Upper lobe of left lung (tissue), 6 donors: ENCODE results near the gene ARFRP1. TPM values are rescaled to one million over a fixed set of nuclear protein-coding genes. Genes with fewer than 3 reads are reported as not detected.

Source experiments
- ATAC-seq, 2 donors: fragments of 200-7000 bp; cut with Tn5 transposase; one replicate each; pipeline ENCODE4 v1.9.1; 2022; ENCODE audit warnings: mild to moderate bottlenecking in 2 of 2, moderate library complexity in 2 of 2; ENCODE audit not compliant: low FRiP score in 2 of 2
- DNase-seq, 2 donors: peaks; one replicate each; pipeline ENCODE4 v3.0.0-alpha.2; 2019 to 2020
- H3K27ac ChIP-seq, 4 donors: fragments of 200-600 bp; sonication (generic); one replicate each; pipeline ENCODE4 v1.5.1; 2016 to 2019
- H3K27me3 ChIP-seq, 4 donors: fragments of 200-600 bp; sonication (generic); one replicate each; pipeline ENCODE4 v1.5.1; 2017 to 2019
- H3K36me3 ChIP-seq, 4 donors: fragments of 200-600 bp; sonication (generic); one replicate each; pipeline ENCODE4 v1.5.1; 2016 to 2019
- H3K4me1 ChIP-seq, 4 donors: fragments of 200-600 bp; sonication (generic); one replicate each; pipeline ENCODE4 v1.5.1; 2018 to 2019
- H3K4me3 ChIP-seq, 4 donors: fragments of 200-600 bp; sonication (generic); one replicate each; pipeline ENCODE4 v1.5.1; 2017 to 2019; ENCODE audit warnings: mild to moderate bottlenecking in 2 of 4, moderate library complexity in 1 of 4
- H3K9me3 ChIP-seq, 4 donors: fragments of 200-600 bp; sonication (generic); one replicate each; pipeline ENCODE4 v1.5.1; 2018 to 2019
- EP300 ChIP-seq, 4 donors: sonication (generic); formaldehyde crosslinking; IDR thresholded peaks; one replicate each; pipeline ENCODE4 v1.5.1; 2017; ENCODE audit warnings: antibody characterized with exemption in 4 of 4, control low read depth in 2 of 4
- POLR2A ChIP-seq, 4 donors: fragments of 450-650 bp; IDR thresholded peaks; one replicate each; pipeline ENCODE4 v1.5.1; 2016 to 2017; ENCODE audit warnings: antibody characterized with exemption in 4 of 4, mild to moderate bottlenecking in 2 of 4
- POLR2AphosphoS5 ChIP-seq, 2 donors: sonication (generic); formaldehyde crosslinking; IDR thresholded peaks; one replicate each; pipeline ENCODE4 v1.5.1; 2017; ENCODE audit warnings: antibody characterized with exemption in 2 of 2
- WGBS, 2 donors: methylation state at CpG; one replicate each; pipeline ENCODE4 v1.1.5; 2017 to 2018; 5-methylcytosine and 5-hydroxymethylcytosine counted together
- total RNA-seq, 6 donors: library from RNA; depleted of rRNA in 4 of 6; stranded (reverse); fragments of >200 nt in 4 of 6; gene quantifications; one replicate each; pipeline versions ENCODE4 v1.1.0 to v1.2.1, GENCODE V29; 2016 to 2021
- TF ChIP-seq, protein P1 (sequence below), 6 experiments: fragments of 450-650 bp in 4 of 6; fragments of 200-600 bp in 2 of 6; sonication (generic) in 2 of 6; IDR thresholded peaks; one replicate each; pipeline ENCODE4 v1.5.1; 2016 to 2019; ENCODE audit warnings: antibody characterized with exemption in 6 of 6
- donor health status: DM: no; HTN: no; CAD: no; lungs with moderate emphysema.
- donor health status: DM: no; HTN: yes; CAD: no; lungs with severe emphysema.

The ARFRP1 gene
- total RNA-seq, 6 donors from 2014 or later: 26.8 to 56.4 (median 46.3) TPM

DNA sequence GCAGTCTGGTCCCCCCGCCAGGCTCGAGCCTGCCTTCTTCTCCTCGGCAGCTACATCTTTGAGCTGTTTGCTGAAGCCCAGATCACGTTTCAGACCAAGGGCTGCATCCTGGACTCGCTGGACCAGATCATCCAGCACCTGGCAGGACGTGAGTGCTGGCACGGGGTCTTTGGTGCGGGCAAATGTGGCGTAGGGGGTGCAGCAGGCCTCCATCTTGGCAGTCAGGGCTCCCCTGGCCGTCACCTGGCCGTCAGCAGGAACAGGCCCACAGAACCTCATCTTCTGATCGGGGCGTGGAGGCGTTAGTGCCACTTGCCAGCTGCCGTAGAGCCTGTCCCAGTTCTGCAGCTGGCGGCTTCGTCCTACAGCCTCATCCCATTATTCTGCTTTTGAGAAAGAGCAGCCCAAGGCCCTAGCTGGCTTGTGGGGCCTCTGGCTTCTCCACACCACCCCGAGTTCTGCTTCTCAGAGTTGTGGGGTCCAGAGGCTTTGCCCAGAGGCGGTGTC is 27.9 kb downstream of the ARFRP1 start:
- ATAC-seq: no peak
- Histone ChIP-seq H3K27ac (no peak overlapping the region), H3K36me3 (peaks cover 0 to 51% (median 16%) of the 10 kb centered on the region in 4 donors), H3K27me3 (no peaks in the 10 kb centered on the region), H3K4me1 (peaks cover 0 to 13% (median 3%) of the 10 kb centered on the region in 4 donors), H3K4me3 (no peak overlapping the region), H3K9me3 (no peaks in the 10 kb centered on the region)
- TF ChIP-seq POLR2AphosphoS5 (IDR thresholded peaks at IDR 0.05) (no peak), POLR2A (IDR thresholded peaks at IDR 0.05) (no peak), EP300 (IDR thresholded peaks at IDR 0.05) (no peak)
- TF ChIP-seq, protein P1, sequence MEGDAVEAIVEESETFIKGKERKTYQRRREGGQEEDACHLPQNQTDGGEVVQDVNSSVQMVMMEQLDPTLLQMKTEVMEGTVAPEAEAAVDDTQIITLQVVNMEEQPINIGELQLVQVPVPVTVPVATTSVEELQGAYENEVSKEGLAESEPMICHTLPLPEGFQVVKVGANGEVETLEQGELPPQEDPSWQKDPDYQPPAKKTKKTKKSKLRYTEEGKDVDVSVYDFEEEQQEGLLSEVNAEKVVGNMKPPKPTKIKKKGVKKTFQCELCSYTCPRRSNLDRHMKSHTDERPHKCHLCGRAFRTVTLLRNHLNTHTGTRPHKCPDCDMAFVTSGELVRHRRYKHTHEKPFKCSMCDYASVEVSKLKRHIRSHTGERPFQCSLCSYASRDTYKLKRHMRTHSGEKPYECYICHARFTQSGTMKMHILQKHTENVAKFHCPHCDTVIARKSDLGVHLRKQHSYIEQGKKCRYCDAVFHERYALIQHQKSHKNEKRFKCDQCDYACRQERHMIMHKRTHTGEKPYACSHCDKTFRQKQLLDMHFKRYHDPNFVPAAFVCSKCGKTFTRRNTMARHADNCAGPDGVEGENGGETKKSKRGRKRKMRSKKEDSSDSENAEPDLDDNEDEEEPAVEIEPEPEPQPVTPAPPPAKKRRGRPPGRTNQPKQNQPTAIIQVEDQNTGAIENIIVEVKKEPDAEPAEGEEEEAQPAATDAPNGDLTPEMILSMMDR (IDR thresholded peaks at IDR 0.05): no peak
- DNase-seq: no peak
- 89 to 91% methylated on average over 17 to 19 of the region's 19 CpGs for WGBS, 2 donors

DNA sequence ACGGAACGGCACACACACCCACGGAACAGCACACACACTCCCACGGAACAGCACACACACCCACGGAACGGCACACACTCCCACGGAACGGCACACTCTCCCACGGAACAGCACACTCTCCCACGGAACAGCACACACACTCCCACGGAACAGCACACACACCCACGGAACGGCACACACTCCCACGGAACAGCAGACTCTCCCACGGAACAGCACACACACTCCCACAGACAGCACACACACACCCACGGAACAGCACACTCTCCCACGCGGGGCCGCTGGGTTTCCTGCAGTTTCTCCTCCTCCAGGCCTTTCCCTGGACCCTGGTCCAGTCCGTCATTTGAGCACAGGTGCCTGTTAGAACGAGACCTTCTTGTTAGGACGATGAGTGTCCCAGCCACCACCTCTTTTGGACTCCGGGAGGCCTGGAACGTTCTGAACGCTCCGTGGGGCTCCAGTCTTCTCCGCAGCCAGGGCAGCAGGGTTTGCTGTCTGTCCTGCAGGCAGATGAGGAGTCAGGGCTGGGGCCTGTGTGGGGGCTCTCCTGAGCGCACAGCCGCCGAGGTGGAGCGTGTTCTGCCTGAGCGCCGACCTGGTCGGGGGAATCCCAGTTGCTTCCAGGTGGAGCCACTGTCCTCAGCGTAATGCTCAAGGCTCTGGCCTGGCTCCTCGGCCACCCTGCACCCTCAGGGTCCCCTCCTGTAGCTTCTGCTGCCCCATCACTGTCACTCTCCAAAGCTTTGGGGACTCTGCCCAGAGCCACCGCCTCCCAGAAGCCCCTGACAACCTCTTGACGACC is 28.9 kb downstream of the ARFRP1 start:
- H3K4me3 ChIP-seq: no peak overlapping the region
- H3K36me3 ChIP-seq: peaks cover 0 to 61% (median 21%) of the 10 kb centered on the region in 4 donors
- TF ChIP-seq POLR2A (IDR thresholded peaks at IDR 0.05) (no peak), POLR2AphosphoS5 (IDR thresholded peaks at IDR 0.05) (no peak), EP300 (IDR thresholded peaks at IDR 0.05) (no peak)
- TF ChIP-seq, protein P1 (IDR thresholded peaks at IDR 0.05): no peak
- DNase-seq (peak in 1 of 2 donors; percentile 61), ATAC-seq (no peak)
- no peaks in the 10 kb centered on the region for H3K27me3 ChIP-seq
- H3K9me3 ChIP-seq: no peaks in the 10 kb centered on the region
- no peak overlapping the region for H3K27ac ChIP-seq
- peaks cover 0 to 13% (median 3%) of the 10 kb centered on the region in 4 donors for H3K4me1 ChIP-seq
- 90 to 93% methylated on average over 30 to 38 of the region's 38 CpGs for WGBS, 2 donors

DNA sequence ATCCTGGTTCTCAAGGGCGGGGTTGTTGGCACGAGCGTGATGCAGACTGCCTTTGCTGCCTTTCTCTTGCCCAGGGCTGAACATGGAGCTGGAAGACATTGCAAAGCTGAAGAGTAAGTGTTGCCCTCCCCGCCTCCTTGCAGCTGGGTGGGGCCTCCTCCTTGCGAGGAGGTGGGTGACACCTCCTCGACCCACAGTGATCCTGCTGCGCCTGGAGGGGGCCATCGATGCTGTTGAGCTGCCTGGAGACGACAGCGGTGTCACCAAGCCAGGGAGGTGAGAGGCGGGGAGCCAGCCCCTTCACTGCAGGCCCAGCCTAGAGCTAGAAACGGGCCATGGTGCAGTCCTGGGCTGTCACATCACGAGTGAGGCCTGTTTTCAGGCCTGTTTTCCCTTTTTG is 29.7 kb downstream of the ARFRP1 start:
- peaks cover 0 to 64% (median 25%) of the 10 kb centered on the region in 4 donors for H3K36me3 ChIP-seq

DNA sequence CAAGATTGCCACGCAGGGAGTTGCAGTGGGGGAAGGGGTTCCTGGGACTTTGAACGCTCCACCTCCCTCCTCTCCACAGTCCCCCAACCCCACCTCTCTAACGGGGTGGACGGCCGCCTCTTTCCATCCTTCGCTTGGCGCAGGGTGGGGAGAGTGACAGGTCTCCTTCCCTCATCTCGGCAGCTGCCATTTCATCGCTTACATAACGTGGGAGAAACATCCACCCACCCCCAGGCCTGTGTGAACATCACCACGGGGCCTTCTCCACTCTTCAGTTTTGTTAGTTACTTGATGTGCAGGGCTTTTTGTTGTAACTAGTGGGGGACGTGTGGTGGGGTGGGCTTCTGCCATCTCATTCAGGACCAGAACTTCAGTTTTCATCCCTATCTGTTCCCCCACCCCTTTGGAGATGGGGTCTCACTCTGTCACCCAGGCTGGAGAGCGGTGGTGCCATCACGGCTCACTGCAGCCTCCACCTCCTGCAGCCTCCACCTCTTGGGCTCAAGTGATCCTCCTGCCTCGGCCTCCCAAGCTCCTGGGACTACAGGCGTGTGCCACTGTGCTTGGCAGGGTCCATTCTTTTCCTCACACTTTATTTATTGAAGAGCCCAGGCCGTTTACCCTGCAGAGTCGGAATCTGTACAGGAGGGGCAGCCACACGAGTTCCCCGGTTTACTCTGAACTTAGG is 32.0 kb downstream of the ARFRP1 start:
- H3K4me3 ChIP-seq: no peak overlapping the region
- no peak overlapping the region for H3K27ac ChIP-seq
- TF ChIP-seq, protein P1 (IDR thresholded peaks at IDR 0.05): no peak
- TF ChIP-seq EP300 (IDR thresholded peaks at IDR 0.05): no peak
- no peak for TF ChIP-seq POLR2AphosphoS5 (IDR thresholded peaks at IDR 0.05)
- ATAC-seq (no peak), DNase-seq (peak in 1 of 2 donors; percentile 34)
- WGBS, 2 donors: 91 to 94% methylated on average over 17 to 20 of the region's 20 CpGs
- no peaks in the 10 kb centered on the region for H3K27me3 ChIP-seq
- H3K4me1 ChIP-seq: no peaks in the 10 kb centered on the region
- peaks cover 0 to 73% (median 28%) of the 10 kb centered on the region in 4 donors for H3K36me3 ChIP-seq
- no peaks in the 10 kb centered on the region for H3K9me3 ChIP-seq

More for the DNA sequence above, 29.7 kb downstream of the ARFRP1 start:
- TF ChIP-seq POLR2AphosphoS5 (IDR thresholded peaks at IDR 0.05): no peak
- TF ChIP-seq, protein P1 (IDR thresholded peaks at IDR 0.05): no peak
- TF ChIP-seq POLR2A (IDR thresholded peaks at IDR 0.05): no peak
- TF ChIP-seq EP300 (IDR thresholded peaks at IDR 0.05): no peak
- peaks cover 0 to 13% (median 3%) of the 10 kb centered on the region in 4 donors for H3K4me1 ChIP-seq
- ATAC-seq: no peak
- DNase-seq: no peak
- 87 to 89% methylated on average over 6 to 13 of the region's 13 CpGs for WGBS, 2 donors
- H3K4me3 ChIP-seq: no peak overlapping the region
- H3K27ac ChIP-seq: no peak overlapping the region
- H3K27me3 ChIP-seq: no peaks in the 10 kb centered on the region
- H3K9me3 ChIP-seq: no peaks in the 10 kb centered on the region
